Superior temporal gyrus (tissue), 1 donor: ENCODE measurements around the gene DHX35.
"Not testable (repeated sequence)": the region's sequence is repeated elsewhere in the genome, so short reads cannot be mapped to it uniquely, and the experiment has no call there.

Experiments used
- DNase-seq: peaks from one replicate; pipeline ENCODE4 v3.0.0-alpha.2; 2016; ENCODE audit errors: extremely low spot score

The DHX35 gene

DNA sequence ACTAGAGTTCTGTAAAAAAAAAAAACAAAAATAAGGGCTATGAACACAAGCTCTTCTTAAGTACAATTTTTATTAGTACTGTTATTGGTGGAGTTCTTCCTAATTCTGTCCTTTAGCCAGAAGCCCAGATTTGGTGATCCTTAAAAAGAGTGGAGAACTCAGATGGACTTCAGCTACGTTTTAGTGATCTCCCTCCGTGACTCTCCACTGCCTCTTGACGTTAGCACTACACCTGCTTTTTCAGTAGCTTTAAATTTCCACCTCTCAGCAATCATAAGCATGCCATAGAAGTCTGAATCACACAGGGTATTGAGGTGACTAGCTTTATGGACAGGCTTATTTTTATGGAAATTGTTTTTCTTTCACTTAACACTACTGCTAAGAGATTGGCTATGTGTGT is 17.7 kb downstream of the DHX35 start:
- DNase-seq = no peak

DNA sequence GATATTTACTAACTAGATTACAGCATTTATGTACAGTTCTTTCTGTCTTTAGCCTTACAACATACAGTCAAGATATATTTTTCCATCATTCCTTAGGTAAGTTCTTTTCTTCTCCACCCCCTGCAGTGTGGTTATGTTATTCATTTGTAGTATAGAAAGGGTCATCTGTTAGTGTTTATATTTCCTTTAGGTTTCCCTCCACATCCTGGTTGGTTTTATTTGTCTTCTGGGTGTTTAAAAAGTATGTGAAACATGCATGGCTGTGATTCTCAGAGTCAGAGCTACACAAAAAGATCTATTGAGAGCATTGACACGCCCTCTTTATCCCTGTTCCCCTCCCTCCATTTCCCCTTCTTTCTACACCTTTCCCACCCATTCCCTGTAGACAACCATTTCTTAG is 20.1 kb downstream of the DHX35 start:
- DNase-seq = no peak

DNA sequence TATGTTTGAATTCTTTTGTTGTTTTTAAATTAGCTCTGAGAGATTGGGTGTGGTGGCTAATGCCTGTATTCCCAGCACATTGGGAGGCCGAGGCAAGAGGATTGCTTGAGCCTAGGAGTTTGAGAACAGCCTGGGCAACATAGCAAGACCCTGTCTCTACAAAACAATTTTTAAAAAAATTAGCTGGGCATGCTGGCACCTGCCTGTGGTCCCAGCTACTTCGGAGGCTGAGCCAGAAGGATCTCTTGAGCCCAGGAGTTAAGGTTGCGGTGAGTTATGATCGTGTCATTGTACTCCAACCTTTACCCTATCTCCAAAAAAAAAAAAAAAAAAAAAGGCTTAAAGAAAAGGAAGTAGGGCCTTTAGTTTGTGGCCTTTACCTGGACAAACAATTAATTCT is 22.9 kb downstream of the DHX35 start:
- DNase-seq = no peak

DNA sequence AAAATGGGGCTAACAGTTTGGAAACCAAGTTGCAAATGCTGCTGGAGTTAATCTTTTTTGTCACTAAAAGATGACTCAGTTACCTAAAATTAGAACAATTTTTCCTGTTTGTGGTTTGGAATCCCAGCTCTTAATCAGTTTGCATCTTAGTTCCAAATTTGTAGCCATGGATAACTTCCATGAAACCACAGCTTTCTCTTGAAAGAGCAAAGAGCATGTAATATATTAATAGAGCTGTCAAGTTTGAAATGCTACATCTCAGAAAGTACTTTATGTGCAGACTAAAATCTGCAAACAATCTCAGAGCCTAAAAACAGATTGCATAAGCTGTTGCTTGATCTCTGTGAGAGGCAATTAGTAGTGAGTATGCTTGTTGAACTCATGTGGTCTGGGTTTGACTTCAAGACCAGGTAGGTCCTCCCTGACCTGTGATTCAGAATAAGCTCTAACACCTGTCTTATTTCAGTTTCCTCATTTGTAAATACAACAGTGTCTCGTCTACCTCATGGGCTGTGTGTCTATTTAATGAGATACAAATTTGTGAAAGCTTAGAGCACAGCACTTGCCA is 23.5 kb downstream of the DHX35 start:
- peak; percentile 69 for DNase-seq

DNA sequence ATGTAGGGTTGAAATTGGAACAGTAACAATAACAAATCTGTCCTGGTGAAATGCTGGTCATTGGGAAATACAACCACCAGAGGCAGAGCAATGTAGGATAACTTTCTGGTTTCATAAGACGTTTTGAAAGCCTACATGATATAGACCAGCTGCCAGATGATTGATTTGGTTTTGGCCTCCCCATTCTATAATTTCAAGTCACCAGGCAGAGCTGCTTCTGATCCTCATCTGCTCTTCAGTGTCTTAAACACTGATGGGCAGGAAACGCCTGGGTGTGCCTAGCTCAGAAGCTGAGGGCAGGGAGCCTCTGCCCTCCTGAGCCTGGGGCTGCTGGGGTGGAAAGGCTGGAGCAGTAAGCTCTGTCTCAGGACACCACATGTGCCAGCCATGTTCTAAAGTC is 24.5 kb downstream of the DHX35 start:
- DNase-seq = no peak

DNA sequence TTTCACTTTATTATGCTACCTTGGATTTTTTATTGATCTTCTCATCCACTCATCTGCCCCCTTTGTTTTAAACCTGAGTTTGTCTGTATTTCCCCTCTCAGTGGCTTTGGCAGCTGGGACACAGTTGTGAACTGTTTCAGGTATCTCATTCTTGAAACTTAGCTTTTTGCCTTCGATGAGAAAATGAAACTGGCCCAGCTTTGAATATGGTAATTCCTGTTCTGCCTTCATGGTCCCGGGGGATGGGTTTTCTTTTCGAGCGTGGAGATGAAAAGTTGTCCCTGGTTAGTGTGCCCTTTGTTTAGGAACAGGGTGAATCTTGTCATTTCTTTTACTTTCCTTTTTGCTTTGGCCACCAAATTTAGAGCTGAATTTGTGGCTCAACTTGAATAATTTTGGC is 25.6 kb downstream of the DHX35 start:
- DNase-seq = no peak

DNA sequence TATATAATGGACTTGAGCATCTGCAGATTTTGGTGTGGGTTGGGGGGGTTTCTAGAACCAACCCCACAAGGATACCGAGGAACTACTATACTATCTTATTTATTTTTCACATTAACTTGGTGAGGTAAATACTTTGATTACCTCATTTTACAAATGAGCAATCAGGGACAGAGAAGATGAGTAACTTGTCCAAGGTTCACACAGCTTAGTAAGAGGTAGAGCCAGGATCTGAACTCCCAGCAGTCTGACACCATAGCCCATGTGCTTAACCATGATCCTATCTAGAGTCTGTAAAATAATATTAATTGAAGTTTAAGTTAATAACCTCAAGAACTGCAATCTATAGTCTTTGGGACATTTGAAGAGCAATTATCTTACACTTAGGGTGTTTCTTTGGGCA is 28.6 kb downstream of the DHX35 start:
- no peak for DNase-seq

DNA sequence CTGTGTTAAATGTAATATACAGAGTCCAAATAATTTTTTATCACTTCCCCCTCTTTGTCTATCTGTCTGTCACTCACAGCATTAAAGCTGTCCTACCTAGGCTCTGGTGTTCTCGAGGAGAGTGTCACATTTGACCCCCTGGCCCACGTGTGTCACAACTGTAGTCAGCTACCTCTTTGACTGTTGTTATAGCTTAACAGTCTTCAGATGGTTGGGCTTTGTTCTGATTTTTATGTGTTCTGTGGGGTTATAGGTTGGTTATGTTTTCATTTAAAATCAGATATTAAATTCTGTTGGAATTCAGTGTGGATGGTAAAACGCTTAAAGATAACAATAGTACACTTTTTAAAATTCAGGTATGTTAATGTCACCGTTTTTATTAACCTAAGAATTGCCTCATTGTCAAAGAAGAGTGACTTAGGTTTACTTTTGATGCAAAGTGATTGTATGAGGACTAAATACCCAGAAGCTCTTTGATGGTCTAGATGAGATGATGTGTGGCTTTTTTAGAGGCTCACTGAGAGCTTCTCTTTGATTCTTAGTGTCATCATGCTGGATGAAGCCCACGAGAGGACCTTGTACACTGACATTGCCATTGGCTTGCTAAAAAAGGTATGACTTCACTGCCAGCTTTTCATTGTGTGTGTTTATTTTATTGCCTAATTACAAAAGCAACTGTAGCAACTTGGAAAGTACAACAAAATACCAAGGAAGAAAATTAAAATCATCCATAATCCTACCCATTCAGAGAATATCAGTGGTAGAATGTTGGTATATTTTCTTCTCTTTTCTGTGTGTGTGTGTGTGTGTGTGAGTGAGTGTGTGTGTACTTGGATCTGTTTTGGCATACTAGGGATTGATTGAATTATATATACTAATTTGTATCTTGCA is 29.9 kb downstream of the DHX35 start:
- no peak for DNase-seq

DNA sequence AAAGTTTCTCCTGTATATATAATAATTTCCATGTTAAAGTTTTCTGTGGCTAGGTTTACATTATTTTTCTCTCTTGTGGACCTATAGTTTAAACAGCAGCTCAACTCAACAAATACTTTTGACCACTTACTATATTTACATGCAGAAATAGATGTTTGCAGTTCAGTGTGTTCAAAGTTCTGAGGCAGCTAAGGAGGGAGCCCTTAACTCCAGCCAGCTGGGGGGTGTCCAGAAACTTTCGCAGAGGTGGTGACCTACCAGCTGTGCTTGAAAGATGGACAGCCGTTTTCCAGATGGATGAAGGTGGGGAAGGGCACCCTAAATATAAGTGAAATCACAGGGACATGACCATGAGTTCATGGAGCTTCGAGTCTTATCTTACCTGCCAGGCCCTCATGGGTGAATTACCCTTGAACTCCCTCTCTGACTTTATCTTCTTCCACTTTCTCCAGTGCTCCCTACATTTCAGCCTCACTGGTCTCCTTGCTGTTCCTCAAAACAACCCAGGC is 33.4 kb downstream of the DHX35 start:
- DNase-seq = no peak

DNA sequence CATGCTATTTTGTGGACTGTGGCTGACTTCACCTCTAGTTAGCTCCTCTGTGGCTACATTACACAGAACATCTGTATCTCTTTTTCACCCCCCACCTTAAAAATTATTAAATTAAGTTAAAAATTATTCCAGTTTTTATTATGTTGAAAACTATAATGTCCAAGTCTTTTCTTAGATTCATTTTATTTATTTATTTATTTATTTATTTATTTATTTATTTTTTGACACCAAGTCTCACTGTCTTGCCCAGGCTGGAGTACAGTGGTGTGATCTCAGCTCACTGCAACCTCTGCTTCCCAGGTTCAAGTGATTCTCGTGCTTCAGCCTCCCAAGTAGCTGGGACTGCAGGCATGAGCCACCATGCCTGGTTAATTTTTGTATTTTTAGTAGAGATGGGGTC is 34.7 kb downstream of the DHX35 start:
- DNase-seq = not testable (repeated sequence)

DNA sequence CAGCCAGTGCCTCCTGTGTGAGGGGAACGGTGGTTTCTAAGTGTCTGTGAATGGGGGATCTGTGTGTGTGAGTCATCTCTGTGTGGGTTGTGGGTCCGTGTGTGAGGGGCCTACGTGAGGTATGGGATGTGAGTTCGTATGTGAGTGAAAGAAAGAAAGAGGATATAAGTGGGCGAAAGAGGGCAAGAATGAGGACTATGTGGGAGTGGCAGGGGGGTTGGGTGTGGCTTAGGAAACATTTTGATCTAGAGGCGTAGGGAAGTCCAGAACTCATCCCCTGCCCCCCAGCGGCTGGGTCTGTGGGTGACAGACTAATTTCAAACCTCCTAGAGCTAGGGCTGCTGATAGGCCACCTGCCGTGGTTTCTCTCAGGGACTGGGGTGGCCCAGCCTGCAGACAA is 35.5 kb downstream of the DHX35 start:
- no peak for DNase-seq

DNA sequence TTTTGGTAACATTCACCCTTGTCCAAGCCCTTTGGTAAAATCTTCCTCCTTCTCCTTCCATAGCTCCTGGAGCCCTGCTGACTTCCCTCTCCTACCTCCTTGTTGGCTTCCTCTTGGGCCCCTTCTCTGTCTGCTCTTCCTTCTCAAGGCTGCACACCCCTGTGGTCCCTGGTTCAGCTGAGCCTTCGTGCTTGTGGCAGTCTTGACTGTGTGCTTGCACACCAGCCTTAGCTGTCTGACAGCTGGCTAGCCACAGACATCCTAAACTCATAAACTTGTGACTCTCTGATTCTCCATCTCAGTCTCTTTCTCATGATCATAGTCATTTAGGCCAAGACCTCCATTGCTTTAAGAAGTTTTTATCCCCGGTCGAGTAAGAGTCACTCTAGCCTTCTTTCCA is 37.1 kb downstream of the DHX35 start:
- no peak for DNase-seq

DNA sequence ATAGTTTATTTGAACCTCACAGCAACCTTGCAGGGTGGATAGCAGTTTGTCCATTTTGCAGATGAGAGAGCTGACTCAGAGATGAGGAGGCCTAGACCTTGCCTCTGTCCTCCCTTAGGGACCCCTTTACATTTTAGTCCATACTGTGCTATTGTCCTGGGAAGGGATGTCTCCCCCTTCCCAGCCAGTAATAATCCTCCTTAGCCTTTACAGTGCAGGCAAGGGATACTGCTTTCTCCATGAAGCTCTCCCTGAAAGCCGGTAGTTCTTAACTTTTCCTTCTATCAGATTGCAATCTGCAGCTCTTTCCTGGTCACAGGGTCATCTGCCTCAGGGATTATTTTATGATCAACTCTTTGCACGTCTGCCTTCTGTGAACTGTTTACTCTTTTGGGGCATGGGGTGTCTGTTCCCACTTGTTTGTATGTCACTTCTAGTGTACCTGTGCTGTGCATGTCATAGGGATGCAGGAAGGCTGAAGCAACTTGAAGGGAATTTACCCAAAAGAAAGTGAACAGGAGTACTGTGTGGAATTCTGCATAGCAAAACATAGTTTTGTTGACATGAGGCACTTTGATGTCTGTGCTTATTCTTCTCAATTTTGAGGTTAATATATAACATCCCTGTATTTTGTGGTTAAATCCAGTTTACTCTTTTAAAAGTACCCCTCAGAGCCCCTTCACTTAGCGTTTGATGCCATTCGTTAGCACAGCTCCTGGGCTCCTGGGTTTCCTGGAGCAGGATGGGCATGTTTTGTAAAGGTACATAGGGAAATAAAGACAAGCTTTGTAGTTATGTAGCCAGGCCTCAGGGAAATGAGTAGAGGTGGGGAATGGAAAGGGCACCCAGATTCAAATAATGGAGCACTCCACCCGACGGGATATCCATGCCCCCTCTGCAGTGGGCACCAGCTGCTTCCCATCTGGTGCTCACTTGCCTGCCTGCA is 38.1 kb downstream of the DHX35 start:
- no peak for DNase-seq

DNA sequence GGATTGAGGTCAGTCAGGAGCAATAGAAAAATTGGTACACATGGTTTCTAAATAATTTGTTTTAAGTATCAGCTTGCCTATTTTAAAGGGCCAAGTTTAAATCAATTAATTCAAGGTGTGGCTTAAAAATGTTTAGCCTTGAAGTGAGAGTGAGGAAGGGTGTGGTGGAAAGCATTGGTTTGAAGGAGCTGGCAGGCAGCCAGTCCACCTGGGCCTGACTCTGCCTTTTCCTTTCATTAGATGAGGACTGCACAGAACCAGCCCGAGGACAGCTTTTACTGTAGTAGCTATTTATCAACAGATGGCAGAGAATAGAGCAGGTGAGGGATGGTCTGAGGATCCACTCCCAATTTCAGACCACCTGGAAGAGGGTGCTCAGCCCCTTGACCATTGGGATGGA is 42.4 kb downstream of the DHX35 start:
- no peak for DNase-seq

DNA sequence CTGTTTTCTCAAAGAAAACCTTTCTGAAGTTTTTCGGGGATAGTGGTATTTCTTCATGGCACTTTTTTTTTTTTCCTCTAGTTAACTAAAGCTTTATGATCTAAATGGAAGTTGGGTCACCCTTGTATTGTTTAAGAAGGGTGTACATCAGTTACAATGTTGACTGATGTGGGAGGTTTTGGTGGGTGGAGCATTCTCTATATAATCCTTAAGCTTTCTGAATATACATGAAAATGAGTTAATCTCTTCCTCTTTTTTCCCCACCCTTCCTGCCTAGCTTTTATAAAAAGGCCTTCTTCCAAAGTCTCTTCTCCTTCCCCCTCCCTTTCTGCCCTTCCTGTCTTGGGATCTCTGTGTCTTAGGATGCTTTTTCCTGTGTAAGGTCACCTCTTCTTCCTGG is 47.2 kb downstream of the DHX35 start:
- DNase-seq = no peak

DNA sequence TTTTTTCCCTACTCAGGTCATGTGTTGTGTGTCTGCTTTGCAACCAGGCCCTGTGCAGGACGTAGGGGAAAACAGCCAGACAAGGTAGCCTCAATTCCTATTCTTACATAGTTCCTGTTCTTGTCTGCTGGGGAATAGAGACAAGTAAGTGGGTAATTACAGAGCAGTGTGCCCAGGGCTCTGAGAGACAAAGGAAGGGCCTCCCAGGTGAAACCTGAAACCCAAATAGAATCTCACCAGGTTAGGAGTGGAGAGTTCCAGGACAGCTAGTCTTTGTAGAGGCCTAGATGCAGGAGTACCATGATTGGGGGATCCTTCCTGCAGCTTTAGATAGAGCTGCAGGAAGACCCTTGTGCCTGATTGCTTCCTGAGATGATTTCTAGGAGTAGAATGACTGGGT is 48.4 kb downstream of the DHX35 start:
- DNase-seq = no peak

DNA sequence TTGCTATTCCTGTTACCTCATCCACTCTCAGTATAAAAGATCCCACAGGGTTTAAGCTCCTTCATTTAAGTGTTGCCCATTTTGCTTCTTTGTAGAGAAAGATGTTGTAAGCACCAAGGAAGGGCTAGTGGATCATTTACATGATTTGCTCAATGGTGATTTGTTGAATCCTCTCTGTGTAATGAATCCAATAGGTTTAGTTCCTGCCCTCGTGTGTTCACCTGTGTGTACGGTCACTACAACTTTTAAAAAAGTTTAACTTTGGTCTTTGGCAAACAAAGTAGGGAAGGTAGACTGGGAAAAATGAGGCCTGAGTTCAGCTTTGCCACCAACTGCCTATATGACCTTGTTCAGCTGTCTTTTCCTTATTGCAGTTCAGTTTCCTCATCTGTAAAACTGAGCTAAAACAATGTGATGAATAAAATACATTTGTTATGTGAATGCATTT is 51.5 kb downstream of the DHX35 start:
- no peak for DNase-seq

DNA sequence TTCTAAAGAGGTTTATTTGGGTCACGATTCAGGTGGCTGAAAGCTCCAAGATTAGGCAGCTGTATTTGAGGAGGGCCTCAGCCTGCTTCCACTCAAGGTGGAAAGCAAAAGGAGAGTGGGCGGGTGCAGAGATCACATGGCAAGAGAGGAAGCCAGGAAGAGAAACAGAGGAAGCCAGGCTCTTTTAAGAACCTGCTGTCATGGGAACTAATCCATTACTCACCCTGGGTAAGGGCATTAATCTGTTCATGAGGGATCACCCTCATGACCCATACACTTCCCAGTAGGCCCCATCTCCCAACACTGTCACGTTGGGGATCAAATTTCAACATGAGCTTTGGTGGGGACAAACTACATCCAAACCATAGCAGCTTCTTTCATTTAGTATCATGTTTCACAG is 53.9 kb downstream of the DHX35 start:
- no peak for DNase-seq

DNA sequence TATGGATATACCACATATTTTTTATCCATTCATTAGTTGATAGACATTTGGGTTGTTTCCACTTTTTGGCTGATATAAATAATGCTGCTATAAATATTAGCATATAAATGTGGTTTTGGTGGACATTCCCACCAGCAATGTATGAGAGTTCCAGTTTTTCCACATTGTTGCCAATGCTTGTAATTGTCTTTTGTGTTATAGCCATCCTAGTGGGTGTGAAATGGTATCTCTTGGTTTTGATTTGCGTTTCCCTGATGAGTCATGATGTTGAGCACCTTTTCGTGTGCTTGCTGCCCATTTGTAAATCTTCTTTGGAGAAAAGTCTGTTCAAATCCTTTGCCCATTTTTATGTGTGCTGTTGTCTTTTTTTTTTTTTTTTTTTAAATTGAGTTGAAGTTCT is 54.4 kb downstream of the DHX35 start:
- DNase-seq = no peak

DNA sequence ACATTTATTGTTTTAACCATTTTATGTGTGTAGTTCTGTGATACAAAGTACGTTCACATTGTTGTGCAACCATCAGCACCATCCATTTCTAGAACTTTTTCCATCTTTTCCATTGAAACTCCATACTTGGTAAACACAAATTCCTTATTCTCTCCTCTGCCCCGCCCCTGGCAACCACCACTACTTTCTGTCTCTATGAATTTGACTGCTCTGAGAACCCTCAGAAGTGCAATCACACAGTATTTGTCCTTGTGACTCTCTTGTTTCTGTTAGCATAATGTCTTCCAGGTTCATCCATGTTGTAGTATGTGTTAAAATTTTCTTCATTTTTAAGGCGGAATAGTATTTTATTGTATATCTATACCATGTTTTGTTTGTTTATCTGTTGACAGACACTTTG is 56.9 kb downstream of the DHX35 start:
- no peak for DNase-seq

DNA sequence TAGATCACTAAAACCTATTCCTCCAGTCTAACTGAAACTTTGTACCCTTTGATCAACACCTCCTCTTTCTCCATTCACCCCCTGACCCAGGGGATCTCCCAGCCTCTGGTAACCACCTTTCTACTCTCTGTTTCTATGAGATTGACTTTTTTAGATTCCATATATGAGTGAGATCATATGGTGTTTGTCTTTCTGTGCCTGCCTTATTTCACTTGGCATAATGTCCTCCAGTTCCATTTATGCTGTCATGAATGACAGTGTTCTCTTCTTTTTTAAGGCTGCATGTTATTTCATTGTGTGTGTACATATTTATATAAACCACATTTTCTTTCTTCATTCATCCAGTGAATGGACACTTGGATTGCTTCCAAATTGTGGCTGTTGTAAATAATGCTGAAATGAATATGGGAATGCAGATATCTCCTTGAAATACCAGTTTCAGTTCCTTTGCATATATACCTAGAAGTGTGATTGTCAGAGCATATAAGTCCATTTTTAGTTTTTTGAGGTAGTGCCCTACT is 57.7 kb downstream of the DHX35 start:
- no peak for DNase-seq

DNA sequence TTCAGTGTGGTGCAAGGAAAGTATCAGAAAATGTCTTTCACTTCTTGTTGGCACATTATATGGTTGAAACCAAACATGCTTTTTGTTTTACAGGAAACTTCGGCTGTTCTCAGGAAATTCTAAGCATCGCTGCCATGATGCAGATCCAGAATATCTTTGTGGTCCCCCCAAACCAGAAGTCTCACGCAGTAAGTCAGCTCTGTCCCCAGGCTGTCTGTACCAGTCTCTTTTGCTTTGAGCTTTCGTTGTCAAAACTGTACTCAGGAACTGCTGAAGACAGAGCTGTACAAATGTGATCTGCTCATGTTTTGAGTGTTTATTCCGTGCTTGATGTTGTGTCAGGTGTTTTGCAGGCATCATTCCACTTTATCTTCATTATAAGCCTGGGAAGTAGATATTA is 59.6 kb downstream of the DHX35 start:
- DNase-seq = no peak
